ENCODE measurements around the gene FXYD2.

FXYD2 gene

DNA sequence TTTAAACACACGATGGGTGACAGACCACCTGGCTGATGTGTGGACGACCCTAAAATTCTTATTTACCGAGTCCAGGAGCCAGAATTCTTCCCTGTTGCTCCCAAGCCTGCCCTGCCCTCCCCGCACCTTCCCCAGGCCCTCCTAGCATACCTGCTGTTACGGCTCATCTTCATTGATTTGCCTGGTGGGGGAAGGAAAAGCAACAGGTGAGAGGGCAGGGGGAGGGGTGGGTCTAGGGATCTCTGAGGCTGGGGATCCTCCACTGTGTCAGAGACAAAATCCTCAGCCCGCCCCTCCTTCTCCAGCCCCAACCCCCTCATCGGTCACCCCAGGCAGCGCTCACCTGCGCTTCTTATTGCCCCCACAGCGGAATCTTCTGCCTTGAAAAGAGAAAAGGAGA, 4.0 kb downstream of the FXYD2 start:
- Histone ChIP-seq H3K27ac (replicated peaks; ENCODE audit: low read length) (no peak overlapping the region), H3K9ac (ENCODE audit: low read depth, low read length, poor library complexity) (no peak overlapping the region), H4K8ac (ENCODE audit: low read depth, low read length) (no peak overlapping the region), H2AK5ac (ENCODE audit: low read depth, low read length) (no peak overlapping the region), H2BK120ac (ENCODE audit: low read depth, low read length) (no peak overlapping the region), H2BK15ac (ENCODE audit: low read length) (no peak overlapping the region), H3K4ac (ENCODE audit: low read length) (no peak overlapping the region), H3K27me3 (ENCODE audit: control insufficient read depth in 3 of 3, insufficient read depth in 3 of 3, low read depth in 1 of 3, low read length in 3 of 3) (peaks cover 0 to 40% (median 0%) of the 10 kb centered on the region in 3 experiments), H3K36me3 (replicated peaks in 1 of 2; ENCODE audit: control insufficient read depth in 2 of 2, insufficient read depth in 2 of 2, low read length in 2 of 2) (no peaks in the 10 kb centered on the region), H3K79me1 (ENCODE audit: low read depth, low read length) (no peaks in the 10 kb centered on the region), H3K18ac (ENCODE audit: low read length) (no peak overlapping the region), H3K9me3 (replicated peaks in 1 of 2; ENCODE audit: control insufficient read depth in 2 of 2, insufficient read depth in 1 of 2, low read depth in 1 of 2, low read length in 2 of 2) (no peaks in the 10 kb centered on the region), H3K4me2 (ENCODE audit: insufficient read depth, low read length, poor library complexity, severe bottlenecking) (no peak overlapping the region), H3K4me3 (ENCODE audit: low read length in 2 of 2) (no peak overlapping the region), H3K14ac (ENCODE audit: low read length) (no peak overlapping the region), H2BK5ac (ENCODE audit: low read length) (no peak overlapping the region), H3K4me1 (ENCODE audit: control insufficient read depth in 2 of 2, insufficient read depth in 1 of 2, low read depth in 1 of 2, low read length in 2 of 2) (peaks cover 11 to 19% of the 10 kb centered on the region in 2 donors), H3K23ac (ENCODE audit: low read depth, low read length, poor library complexity) (no peak overlapping the region), H4K91ac (ENCODE audit: low read depth, low read length, poor library complexity) (no peak overlapping the region), H2AFZ (ENCODE audit: low read length) (no peak overlapping the region), H2BK12ac (ENCODE audit: low read length) (no peak overlapping the region)
- no CpG with 5 or more reads among the region's 10 CpGs for WGBS, 2 donors (ENCODE audit: extremely low coverage in 2 of 2, insufficient read length in 2 of 2, insufficient replicate concordance in 1 of 2)
- no peak for DNase-seq (ENCODE audit: low spot score)

- DNase-seq (ENCODE audit: low spot score) = no peak
- no peak overlapping the region for H3K23ac ChIP-seq (ENCODE audit: low read depth, low read length, poor library complexity)
- H2BK120ac ChIP-seq (ENCODE audit: low read depth, low read length) = no peak overlapping the region
- H4K8ac ChIP-seq (ENCODE audit: low read depth, low read length) = no peak overlapping the region
- WGBS, 2 donors (ENCODE audit: extremely low coverage in 2 of 2, insufficient read length in 2 of 2, insufficient replicate concordance in 1 of 2) = no CpG with 5 or more reads among the region's 11 CpGs
- no peaks in the 10 kb centered on the region for H3K9me3 ChIP-seq (replicated peaks in 1 of 2; ENCODE audit: control insufficient read depth in 2 of 2, insufficient read depth in 1 of 2, low read depth in 1 of 2, low read length in 2 of 2)
- no peaks in the 10 kb centered on the region for H3K36me3 ChIP-seq (replicated peaks in 1 of 2; ENCODE audit: control insufficient read depth in 2 of 2, insufficient read depth in 2 of 2, low read length in 2 of 2)
- no peak overlapping the region for H3K14ac ChIP-seq (ENCODE audit: low read length)
- H3K4me2 ChIP-seq (ENCODE audit: insufficient read depth, low read length, poor library complexity, severe bottlenecking) = no peak overlapping the region
- no peaks in the 10 kb centered on the region for H3K79me1 ChIP-seq (ENCODE audit: low read depth, low read length)
- H3K27ac ChIP-seq (replicated peaks; ENCODE audit: low read length) = no peak overlapping the region
- H2BK5ac ChIP-seq (ENCODE audit: low read length) = no peak overlapping the region
- H3K4me3 ChIP-seq (ENCODE audit: low read length in 2 of 2) = no peak overlapping the region
- H2BK12ac ChIP-seq (ENCODE audit: low read length) = no peak overlapping the region
- H3K4me1 ChIP-seq (ENCODE audit: control insufficient read depth in 2 of 2, insufficient read depth in 1 of 2, low read depth in 1 of 2, low read length in 2 of 2) = peaks cover 16 to 23% of the 10 kb centered on the region in 2 donors
- H3K27me3 ChIP-seq (ENCODE audit: control insufficient read depth in 3 of 3, insufficient read depth in 3 of 3, low read depth in 1 of 3, low read length in 3 of 3) = peaks cover 0 to 37% (median 0%) of the 10 kb centered on the region in 3 experiments
- no peak overlapping the region for H2AFZ ChIP-seq (ENCODE audit: low read length)
- no peak overlapping the region for H3K18ac ChIP-seq (ENCODE audit: low read length)
- no peak overlapping the region for H2BK15ac ChIP-seq (ENCODE audit: low read length)
- no peak overlapping the region for H3K9ac ChIP-seq (ENCODE audit: low read depth, low read length, poor library complexity)
- H4K91ac ChIP-seq (ENCODE audit: low read depth, low read length, poor library complexity) = no peak overlapping the region
- no peak overlapping the region for H3K4ac ChIP-seq (ENCODE audit: low read length)
- no peak overlapping the region for H2AK5ac ChIP-seq (ENCODE audit: low read depth, low read length)
Observed at GRCh38 chr11:117820071-117820470, 4.5 kb downstream of the FXYD2 start.

- DNase-seq (ENCODE audit: low spot score) = peak; percentile 64
- Histone ChIP-seq H3K36me3 (replicated peaks in 1 of 2; ENCODE audit: control insufficient read depth in 2 of 2, insufficient read depth in 2 of 2, low read length in 2 of 2) (no peaks in the 10 kb centered on the region), H2BK5ac (ENCODE audit: low read length) (peak overlapping the region; percentile 58), H2BK12ac (ENCODE audit: low read length) (no peak overlapping the region), H2BK15ac (ENCODE audit: low read length) (no peak overlapping the region), H3K79me1 (ENCODE audit: low read depth, low read length) (no peaks in the 10 kb centered on the region), H3K9ac (ENCODE audit: low read depth, low read length, poor library complexity) (no peak overlapping the region), H4K8ac (ENCODE audit: low read depth, low read length) (no peak overlapping the region), H2AFZ (ENCODE audit: low read length) (no peak overlapping the region), H3K27ac (replicated peaks; ENCODE audit: low read length) (no peak overlapping the region), H3K4me3 (ENCODE audit: low read length in 2 of 2) (no peak overlapping the region), H3K4ac (ENCODE audit: low read length) (no peak overlapping the region), H4K91ac (ENCODE audit: low read depth, low read length, poor library complexity) (no peak overlapping the region), H3K18ac (ENCODE audit: low read length) (peak overlapping the region; percentile 42), H3K14ac (ENCODE audit: low read length) (no peak overlapping the region), H3K23ac (ENCODE audit: low read depth, low read length, poor library complexity) (no peak overlapping the region), H3K9me3 (replicated peaks in 1 of 2; ENCODE audit: control insufficient read depth in 2 of 2, insufficient read depth in 1 of 2, low read depth in 1 of 2, low read length in 2 of 2) (no peaks in the 10 kb centered on the region), H3K4me2 (ENCODE audit: insufficient read depth, low read length, poor library complexity, severe bottlenecking) (no peak overlapping the region), H2BK120ac (ENCODE audit: low read depth, low read length) (no peak overlapping the region), H2AK5ac (ENCODE audit: low read depth, low read length) (peak overlapping the region; percentile 1), H3K27me3 (ENCODE audit: control insufficient read depth in 3 of 3, insufficient read depth in 3 of 3, low read depth in 1 of 3, low read length in 3 of 3) (peaks cover 0 to 32% (median 0%) of the 10 kb centered on the region in 3 experiments), H3K4me1 (ENCODE audit: control insufficient read depth in 2 of 2, insufficient read depth in 1 of 2, low read depth in 1 of 2, low read length in 2 of 2) (peaks cover 23 to 27% of the 10 kb centered on the region in 2 donors)
- no CpG with 5 or more reads among the region's 10 CpGs for WGBS, 2 donors (ENCODE audit: extremely low coverage in 2 of 2, insufficient read length in 2 of 2, insufficient replicate concordance in 1 of 2)
Observed at GRCh38 chr11:117819096-117820040, 5.2 kb downstream of the FXYD2 start.

DNA sequence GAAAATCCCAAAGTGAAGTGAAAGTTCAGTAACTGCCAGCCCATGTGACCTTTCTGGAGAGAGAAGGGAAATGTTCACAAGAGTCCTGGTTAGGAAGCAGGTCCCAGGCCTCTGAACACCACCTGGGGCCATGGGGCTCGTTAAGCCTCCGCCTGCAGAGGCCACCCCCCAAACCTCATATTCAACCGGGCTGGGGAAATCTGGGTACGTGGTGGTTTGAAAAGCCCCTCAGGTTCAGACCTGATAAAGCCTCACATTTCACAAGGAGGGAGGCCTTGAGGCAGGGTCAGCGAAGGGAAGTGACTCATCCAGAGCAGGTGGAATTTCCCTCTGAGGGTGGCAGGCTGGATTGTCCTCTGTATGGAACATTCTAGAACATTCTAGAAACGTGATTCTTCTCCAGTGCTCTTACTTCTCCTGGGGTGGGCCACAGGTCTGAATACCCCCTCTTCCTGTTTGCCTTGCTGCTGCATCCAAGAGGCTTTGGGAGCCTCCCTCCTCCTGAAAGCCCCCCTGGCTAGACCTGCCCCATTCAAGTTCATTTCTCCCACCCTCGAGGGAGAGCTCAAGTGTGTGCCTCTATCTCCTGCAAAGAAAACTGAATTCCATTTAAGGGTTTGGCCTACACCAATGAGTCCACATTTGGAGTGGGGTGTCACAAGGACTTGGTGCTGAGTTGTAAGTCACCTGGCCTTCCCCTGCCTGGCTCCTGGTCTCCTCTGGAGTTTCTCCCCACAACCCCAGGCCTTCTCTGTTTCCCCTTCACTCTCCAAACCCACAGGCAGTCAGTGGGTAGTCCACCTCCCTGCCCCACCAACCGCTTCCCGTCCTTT, 6.3 kb downstream of the FXYD2 start:
- H4K91ac ChIP-seq (ENCODE audit: low read depth, low read length, poor library complexity) = no peak overlapping the region
- H2AFZ ChIP-seq (ENCODE audit: low read length) = no peak overlapping the region
- no peak overlapping the region for H3K23ac ChIP-seq (ENCODE audit: low read depth, low read length, poor library complexity)
- H3K27ac ChIP-seq (replicated peaks; ENCODE audit: low read length) = no peak overlapping the region
- DNase-seq (ENCODE audit: low spot score) = no peak
- no peak overlapping the region for H3K9ac ChIP-seq (ENCODE audit: low read depth, low read length, poor library complexity)
- WGBS, 2 donors (ENCODE audit: extremely low coverage in 2 of 2, insufficient read length in 2 of 2, insufficient replicate concordance in 1 of 2) = no CpG with 5 or more reads among the region's 9 CpGs
- H4K8ac ChIP-seq (ENCODE audit: low read depth, low read length) = no peak overlapping the region
- H3K4me3 ChIP-seq (ENCODE audit: low read length in 2 of 2) = no peak overlapping the region
- H3K4ac ChIP-seq (ENCODE audit: low read length) = no peak overlapping the region
- no peak overlapping the region for H3K18ac ChIP-seq (ENCODE audit: low read length)
- H3K14ac ChIP-seq (ENCODE audit: low read length) = no peak overlapping the region
- peak overlapping the region; percentile 54 for H2BK15ac ChIP-seq (ENCODE audit: low read length)
- H3K4me1 ChIP-seq (ENCODE audit: control insufficient read depth in 2 of 2, insufficient read depth in 1 of 2, low read depth in 1 of 2, low read length in 2 of 2) = peaks cover 20 to 29% of the 10 kb centered on the region in 2 donors
- peak overlapping the region; percentile 70 for H2AK5ac ChIP-seq (ENCODE audit: low read depth, low read length)
- H2BK5ac ChIP-seq (ENCODE audit: low read length) = no peak overlapping the region
- H3K4me2 ChIP-seq (ENCODE audit: insufficient read depth, low read length, poor library complexity, severe bottlenecking) = no peak overlapping the region
- no peak overlapping the region for H2BK120ac ChIP-seq (ENCODE audit: low read depth, low read length)
- H2BK12ac ChIP-seq (ENCODE audit: low read length) = no peak overlapping the region
- peaks cover 0 to 26% (median 0%) of the 10 kb centered on the region in 3 experiments for H3K27me3 ChIP-seq (ENCODE audit: control insufficient read depth in 3 of 3, insufficient read depth in 3 of 3, low read depth in 1 of 3, low read length in 3 of 3)
- no peaks in the 10 kb centered on the region for H3K79me1 ChIP-seq (ENCODE audit: low read depth, low read length)
- no peaks in the 10 kb centered on the region for H3K36me3 ChIP-seq (replicated peaks in 1 of 2; ENCODE audit: control insufficient read depth in 2 of 2, insufficient read depth in 2 of 2, low read length in 2 of 2)
- no peaks in the 10 kb centered on the region for H3K9me3 ChIP-seq (replicated peaks in 1 of 2; ENCODE audit: control insufficient read depth in 2 of 2, insufficient read depth in 1 of 2, low read depth in 1 of 2, low read length in 2 of 2)
